HepG2 (cell line): ENCODE measurements around the gene ABHD11. TPM values are rescaled to one million over a fixed set of nuclear protein-coding genes. Genes with fewer than 3 reads are reported as not detected.

ENCODE experiments used
- ATAC-seq: fragments of 200-7000 bp; cut with Tn5 transposase; 3 replicates; pipeline ENCODE4 v1.9.1; 2020; ENCODE audit warnings: mild to moderate bottlenecking, moderate library complexity
- Bru-seq: library from RNA; stranded (reverse); fragments of 400-500 nt; gene quantifications from one replicate; lab custom pipeline; 2021; lab: Mats Ljungman, UMichigan
- BruChase-seq, 2 experiments: library from RNA; stranded (reverse); fragments of 400-500 nt; gene quantifications; one replicate each; lab custom pipeline; 2021; lab: Mats Ljungman, UMichigan
- BruUV-seq: library from RNA; stranded (reverse); fragments of 400-500 nt; replicated peaks from 2 replicates; lab custom pipeline; 2021; lab: Mats Ljungman, UMichigan
- CTCF ChIA-PET: fragments of 300-600 bp; formaldehyde crosslinking; extraction: SDS; loops from one replicate; lab custom pipeline; 2021; ENCODE audit warnings: low total read pairs, inconsistent platforms, low intra/inter-chr PET ratio; lab: Yijun Ruan, JAX
- POLR2A ChIA-PET: fragments of 350-600 bp; sonication (Branson Sonifier 250); formaldehyde crosslinking; loops from one replicate; lab custom pipeline; 2020; ENCODE audit warnings: antibody characterized with exemption, inconsistent platforms; lab: Yijun Ruan, JAX
- DNase-seq: peaks from one replicate; pipeline ENCODE4 v3.0.0-alpha.2; 2015; ENCODE audit warnings: low spot score
- FAIRE-seq: peaks from 3 replicates; lab custom pipeline; 2011; peaks lifted over from hg19 to GRCh38; lab: Jason Lieb, UNC
- H2AFZ ChIP-seq: one replicate; pipeline ENCODE4 v1.6.1; 2011; ENCODE audit warnings: low read length, inconsistent platforms
- H3K27ac ChIP-seq: fragments of 300-600 bp; 3 replicates; pipeline ENCODE4 v1.8.0; 2011; ENCODE audit warnings: mixed run types, mild to moderate bottlenecking, mixed read lengths, low read length, inconsistent platforms; ENCODE audit not compliant: insufficient read depth; ENCODE audit errors: extremely low read length
- H3K27me3 ChIP-seq, 2 experiments: fragments of 200-600 bp in 1 of 2; 2 replicates in 1 of 2; 3 replicates in 1 of 2; pipeline versions ENCODE4 v1.6.0 to v1.8.0; 2011; ENCODE audit warnings: low read length in 2 of 2, mild to moderate bottlenecking in 2 of 2, moderate library complexity in 2 of 2, inconsistent platforms in 1 of 2; ENCODE audit not compliant: insufficient read depth in 2 of 2, control insufficient read depth in 1 of 2
- H3K36me3 ChIP-seq, 2 experiments: fragments of 200-600 bp in 1 of 2; replicated peaks in 1 of 2; 2 replicates in 1 of 2; 3 replicates in 1 of 2; pipeline versions ENCODE4 v1.5.1 to v1.8.0; 2011; ENCODE audit warnings: low read length in 2 of 2, inconsistent platforms in 1 of 2; ENCODE audit not compliant: insufficient read depth in 2 of 2, control insufficient read depth in 1 of 2
- H3K4me1 ChIP-seq: 2 replicates; pipeline ENCODE4 v1.5.1; 2012; ENCODE audit warnings: low read length, inconsistent platforms; ENCODE audit not compliant: insufficient read depth
- H3K4me2 ChIP-seq: 2 replicates; pipeline ENCODE4 v1.6.0; 2011; ENCODE audit warnings: low read depth, low read length, inconsistent platforms
- H3K4me3 ChIP-seq, 3 experiments: fragments of 200-600 bp in 1 of 3; sonication (generic), shearing (Covaris generic) in 1 of 3; replicated peaks in 1 of 3; 2 replicates each; pipeline ENCODE4 v1.5.1; 2011 to 2016; ENCODE audit warnings: low read length in 3 of 3, inconsistent platforms in 2 of 3, low read depth in 2 of 3, mild to moderate bottlenecking in 2 of 3, control low read depth in 1 of 3, mixed read lengths in 1 of 3; ENCODE audit not compliant: insufficient read depth in 1 of 3
- H3K79me2 ChIP-seq: one replicate; pipeline ENCODE4 v1.6.1; 2011; ENCODE audit warnings: low read length, inconsistent platforms; ENCODE audit not compliant: insufficient read depth
- H3K9ac ChIP-seq: 2 replicates; pipeline ENCODE4 v1.6.0; 2011; ENCODE audit warnings: mild to moderate bottlenecking, low read depth, low read length, inconsistent platforms; ENCODE audit not compliant: insufficient read depth
- H3K9me3 ChIP-seq: 2 replicates; pipeline ENCODE4 v1.5.1; 2012; ENCODE audit warnings: mild to moderate bottlenecking, low read length
- H4K20me1 ChIP-seq: 2 replicates; pipeline ENCODE4 v1.6.0; 2011; ENCODE audit warnings: inconsistent platforms, mild to moderate bottlenecking, low read length, moderate library complexity; ENCODE audit not compliant: insufficient read depth
- CBX5 ChIP-seq: sonication (generic); formaldehyde crosslinking; IDR thresholded peaks from 2 replicates; pipeline ENCODE4 v1.4.0; 2020; ENCODE audit warnings: missing genetic modification reagents, borderline replicate concordance
- FLYWCH1 ChIP-seq: sonication (generic); formaldehyde crosslinking; IDR thresholded peaks from 2 replicates; pipeline ENCODE4 v1.8.1; 2023; ENCODE audit warnings: mild to moderate bottlenecking, missing genetic modification reagents
- MXI1 ChIP-seq: IDR thresholded peaks from 3 replicates; pipeline ENCODE4 v1.6.1; 2012; ENCODE audit warnings: low read depth, low read length, inconsistent platforms, borderline replicate concordance
- RBFOX2 ChIP-seq: fragments of 200-400 bp; formaldehyde crosslinking; IDR thresholded peaks from 2 replicates; pipeline ENCODE4 v1.6.1; 2017; ENCODE audit warnings: low read depth, mild to moderate bottlenecking, low read length
- RCOR2 ChIP-seq: IDR thresholded peaks from 2 replicates; pipeline ENCODE4 v1.6.1; 2016; ENCODE audit warnings: missing biosample characterization, missing genetic modification reagents
- SMYD3 ChIP-seq: sonication (generic); formaldehyde crosslinking; IDR thresholded peaks from 2 replicates; pipeline ENCODE4 v1.8.1; 2023; ENCODE audit warnings: mild to moderate bottlenecking, missing genetic modification reagents
- SOX13 ChIP-seq, 3 experiments: fragments of 450-650 bp in 1 of 3; sonication (generic) in 1 of 3; formaldehyde crosslinking in 1 of 3; IDR thresholded peaks in 2 of 3; conservative IDR thresholded peaks in 1 of 3; 2 replicates each; pipeline versions ENCODE4 v1.5.0 to v1.6.1; 2016 to 2020; ENCODE audit warnings: antibody characterized with exemption in 1 of 3, mild to moderate bottlenecking in 1 of 3, missing compliant biosample characterization in 1 of 3, missing genetic modification reagents in 1 of 3, moderate library complexity in 1 of 3
- YY1 ChIP-seq: IDR thresholded peaks from 2 replicates; pipeline ENCODE4 v1.6.1; 2011; ENCODE audit warnings: low read length, low read depth, moderate library complexity, mild to moderate bottlenecking; ENCODE audit not compliant: insufficient read depth, insufficient replicate concordance
- ZFP1 ChIP-seq: IDR thresholded peaks from 2 replicates; pipeline ENCODE4 v1.6.1; 2016
- ZNF333 ChIP-seq: sonication (generic); formaldehyde crosslinking; IDR thresholded peaks from 2 replicates; pipeline ENCODE4 v1.4.0; 2020; ENCODE audit warnings: mild to moderate bottlenecking, missing genetic modification reagents, borderline replicate concordance
- WGBS: methylation state at CpG from one replicate; pipeline ENCODE4 v1.1.6; 2017; ENCODE audit warnings: low lambda C conversion rate; 5-methylcytosine and 5-hydroxymethylcytosine counted together
- in situ Hi-C: cut with HindIII; loops from 2 replicates; pipeline ENCODE4 v1.10.0; 2017; ENCODE audit warnings: low pct_unique_long_range_greater_than_20kb; ENCODE audit not compliant: extremely low pct_ligation_motif_present
- intact Hi-C: fragments of 100-400 bp; cut with micrococcal nuclease; formaldehyde crosslinking; loops from one replicate; pipeline ENCODE4 v1.10.0; 2022; ENCODE audit not compliant: unreplicated experiment
- long read RNA-seq, 2 experiments: library from RNA in 1 of 2; library from polyadenylated mRNA in 1 of 2; stranded (forward) in 1 of 2; unstranded in 1 of 2; transcript quantifications; one replicate each; pipeline ENCODE4 v2.0.0, GENCODE V29; 2019 to 2022
- polyA minus RNA-seq, 3 experiments: library from RNA; depleted of rRNA, polyadenylated mRNA; stranded (reverse); fragments of >200 nt; gene quantifications; 2 replicates each; pipeline ENCODE4 v1.2.3, GENCODE V29; 2011; ENCODE audit warnings: low replicate concordance in 1 of 3
- polyA plus RNA-seq, 8 experiments: library from polyadenylated mRNA; depleted of rRNA in 3 of 8; stranded (reverse) in 7 of 8; unstranded in 1 of 8; fragments of >200 nt; fragmentation: Illumina TruSeq in 4 of 8; extraction: Trizol in 4 of 8; gene quantifications; 2 replicates each; pipeline versions ENCODE4 v1.2.1 to v1.2.3, GENCODE V29; 2011 to 2016; ENCODE audit warnings: low read depth in 4 of 8, missing spikeins in 1 of 8, mixed read lengths in 1 of 8; ENCODE audit not compliant: insufficient read depth in 1 of 8
- total RNA-seq, 5 experiments: library from RNA; depleted of rRNA; stranded (reverse); fragments of >200 nt; fragmentation: Illumina TruSeq; extraction: Trizol; gene quantifications; 2 replicates each; pipeline ENCODE4 v1.2.3, GENCODE V29; 2016; ENCODE audit warnings: low read depth in 1 of 5
- TF ChIP-seq, protein P1 (sequence below): sonication (generic); formaldehyde crosslinking; IDR thresholded peaks from 2 replicates; pipeline ENCODE4 v1.8.0; 2022; ENCODE audit warnings: mild to moderate bottlenecking, missing genetic modification reagents, moderate library complexity

ABHD11 gene, protein sequence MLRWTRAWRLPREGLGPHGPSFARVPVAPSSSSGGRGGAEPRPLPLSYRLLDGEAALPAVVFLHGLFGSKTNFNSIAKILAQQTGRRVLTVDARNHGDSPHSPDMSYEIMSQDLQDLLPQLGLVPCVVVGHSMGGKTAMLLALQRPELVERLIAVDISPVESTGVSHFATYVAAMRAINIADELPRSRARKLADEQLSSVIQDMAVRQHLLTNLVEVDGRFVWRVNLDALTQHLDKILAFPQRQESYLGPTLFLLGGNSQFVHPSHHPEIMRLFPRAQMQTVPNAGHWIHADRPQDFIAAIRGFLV
- total RNA-seq (2016; rRNA removed; fragmentation: Illumina TruSeq; extraction: Trizol): 6.4 and 7.0 TPM in 2 replicates
- 2.5 and 2.8 TPM in 2 replicates for total RNA-seq (2016; cell fraction: cytosol; rRNA removed; fragmentation: Illumina TruSeq; extraction: Trizol; ENCODE audit: low read depth)
- 6.2 and 6.4 TPM in 2 replicates for total RNA-seq (2016; cell fraction: insoluble cytoplasmic fraction; rRNA removed; fragmentation: Illumina TruSeq; extraction: Trizol)
- 3.3 and 3.6 TPM in 2 replicates for total RNA-seq (2016; cell fraction: membrane; rRNA removed; fragmentation: Illumina TruSeq; extraction: Trizol)
- 4.1 and 4.7 TPM in 2 replicates for total RNA-seq (2016; cell fraction: nucleus; rRNA removed; fragmentation: Illumina TruSeq; extraction: Trizol)
- 7.1 and 8.1 TPM in 2 replicates for polyA plus RNA-seq (2011; rRNA removed)
- polyA plus RNA-seq (2011; cell fraction: cytosol; rRNA removed): 3.7 and 7.1 TPM in 2 replicates
- 10.5 and 11.1 TPM in 2 replicates for polyA plus RNA-seq (2011; cell fraction: nucleus; rRNA removed)
- 2.0 and 3.1 TPM in 2 replicates for polyA plus RNA-seq (2012)
- polyA plus RNA-seq (2016; cell fraction: cytosol; fragmentation: Illumina TruSeq; extraction: Trizol; ENCODE audit: low read depth): 1.7 and 1.9 TPM in 2 replicates
- polyA plus RNA-seq (2016; cell fraction: insoluble cytoplasmic fraction; fragmentation: Illumina TruSeq; extraction: Trizol; ENCODE audit: low read depth): 7.3 and 7.9 TPM in 2 replicates
- polyA plus RNA-seq (2016; cell fraction: membrane; fragmentation: Illumina TruSeq; extraction: Trizol; ENCODE audit: low read depth): 1.8 and 2.3 TPM in 2 replicates
- 8.1 and 14.0 TPM in 2 replicates for polyA plus RNA-seq (2016; cell fraction: nucleus; fragmentation: Illumina TruSeq; extraction: Trizol; ENCODE audit: insufficient read depth, low read depth)
- 8.6 and 26.6 TPM in 2 replicates for polyA minus RNA-seq (2011; rRNA and poly(A)+ RNA removed; ENCODE audit: low replicate concordance)
- polyA minus RNA-seq (2011; cell fraction: cytosol; rRNA and poly(A)+ RNA removed): 0.89 and 2.6 TPM in 2 replicates
- polyA minus RNA-seq (2011; cell fraction: nucleus; rRNA and poly(A)+ RNA removed): 6.2 and 11.3 TPM in 2 replicates
- percentile 58 among the genes with signal in this experiment for Bru-seq, nascent RNA
- percentile 55 among the genes with signal in this experiment for BruChase-seq, experiment 1, labeled RNA remaining after a 6-hour chase
- percentile 45 among the genes with signal in this experiment for BruChase-seq, experiment 2, labeled RNA remaining after a 2-hour chase
- long read RNA-seq, experiment 1, transcript ABHD11-201 (6 exons, 1,483 nt): major isoform, 8 of 11 reads
- long read RNA-seq, experiment 1, partial matches to known transcripts: 0 of 11 reads
- long read RNA-seq, experiment 1, other reads (novel, unspliced or antisense): 3 of 11 reads
- long read RNA-seq, experiment 2, transcript ABHD11-201 (6 exons, 1,483 nt): major isoform, 5 of 7 reads
- long read RNA-seq, experiment 2, partial matches to known transcripts: 0 of 7 reads
- long read RNA-seq, experiment 2, other reads (novel, unspliced or antisense): 2 of 7 reads

DNA sequence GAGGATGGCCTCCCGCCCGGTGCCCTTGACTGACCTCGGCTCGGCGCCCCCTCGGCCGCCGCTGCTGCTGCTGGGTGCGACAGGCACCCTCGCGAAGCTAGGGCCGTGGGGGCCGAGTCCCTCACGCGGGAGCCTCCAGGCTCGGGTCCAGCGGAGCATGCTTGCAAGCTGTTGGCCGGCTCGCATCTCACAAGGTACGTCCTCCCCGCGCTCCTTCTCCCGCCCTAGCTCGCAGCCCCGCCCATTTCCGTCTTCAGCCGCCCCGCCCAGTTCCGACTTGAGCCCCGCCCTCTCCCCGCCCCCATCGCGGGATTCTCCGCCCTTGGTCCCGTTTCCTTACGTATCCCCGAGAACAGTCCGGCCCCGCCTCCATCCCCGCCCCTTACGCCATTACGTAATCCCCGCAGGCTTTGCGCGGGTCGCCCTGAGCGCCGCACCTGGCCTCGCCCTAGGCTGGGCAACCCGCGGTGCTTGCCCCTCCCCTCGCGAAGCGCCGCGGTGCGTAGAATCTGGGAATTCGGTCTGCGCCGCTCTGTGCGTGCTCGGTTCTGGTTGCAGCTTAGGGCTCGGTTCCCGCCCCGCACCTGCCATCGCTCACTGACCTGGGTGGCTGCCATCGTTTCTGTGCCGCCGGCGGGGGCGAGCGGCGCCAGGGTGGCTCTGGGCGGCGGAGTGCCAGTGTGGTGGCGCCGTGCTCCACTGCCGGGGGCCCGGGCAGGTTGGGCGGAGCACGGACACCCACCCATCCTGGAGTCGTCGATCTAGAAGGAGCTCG, at the start of gene ABHD11:
ABHD11 (minus strand) TSS at position 191 of the 775 bp plus-strand sequence; CDS start at position 159, 32 bp downstream.
- WGBS: 1% methylated on average over 34 of the region's 84 CpGs
- peak within 1 kb of the TSS; percentile 95 for H3K9ac ChIP-seq
- in situ Hi-C loops: no loop called here
- BruUV-seq: TSS peak; percentile 93
- H3K4me2 ChIP-seq: peak within 1 kb of the TSS; percentile 98
- intact Hi-C loops: no loop called here
- H3K4me1 ChIP-seq: peaks cover 43% of the 10 kb centered on the region
- H3K4me3 ChIP-seq: peak within 1 kb of the TSS; percentile 77 to 97 (median 92)
- no peaks in the 10 kb centered on the region for H3K79me2 ChIP-seq
- CTCF ChIA-PET: no interaction called here
- POLR2A ChIA-PET: interaction anchor here (0.6 to 1.7 kb wide), 10 partner anchors 10 to 271 kb away, joined by 3 to 6 read pairs (median 4); partner anchors contain the start of gene MLXIPL
- H4K20me1 ChIP-seq: no peaks in the 10 kb centered on the region
- H3K36me3 ChIP-seq: peaks cover 0 to 9% of the 10 kb centered on the region in 2 experiments; a peak in 1 of 5 replicates
- no peak within 1 kb of the TSS for H2AFZ ChIP-seq
- FAIRE-seq (peak; percentile 75), DNase-seq (peak; percentile 85), ATAC-seq (peak; percentile 72)
- no peaks in the 10 kb centered on the region for H3K9me3 ChIP-seq
- peak within 1 kb of the TSS; percentile 74 for H3K27ac ChIP-seq
- H3K27me3 ChIP-seq: no peaks in the 10 kb centered on the region
- TF ChIP-seq YY1 (peak; percentile 47), ZNF333 (no peak), SMYD3 (CRISPR knock-in tag) (peak; percentile 54; the same call in 1 of the 2 replicates), CBX5 (CRISPR knock-in tag) (no peak), SOX13 (IDR thresholded peaks at IDR 0.05) (no peak; the same call in 1 of the 2 replicates), SOX13 (CRISPR knock-in tag; conservative IDR thresholded peaks at IDR 0.05 in 1 of 2, IDR thresholded peaks at IDR 0.05 in 1 of 2) (peak in 1 of 2 experiments; percentile 50; a peak in 1 of 4 replicates), RBFOX2 (peak; percentile 92), ZFP1 (CRISPR knock-in tag) (peak; percentile 65; the same call in 1 of the 2 replicates), MXI1 (peak; percentile 84; the same call in 2 of the 3 replicates), FLYWCH1 (CRISPR knock-in tag) (no peak), RCOR2 (CRISPR knock-in tag) (0 out of 2 replicates have a peak, but pooled peaks have one; percentile 9)
- TF ChIP-seq, protein P1, sequence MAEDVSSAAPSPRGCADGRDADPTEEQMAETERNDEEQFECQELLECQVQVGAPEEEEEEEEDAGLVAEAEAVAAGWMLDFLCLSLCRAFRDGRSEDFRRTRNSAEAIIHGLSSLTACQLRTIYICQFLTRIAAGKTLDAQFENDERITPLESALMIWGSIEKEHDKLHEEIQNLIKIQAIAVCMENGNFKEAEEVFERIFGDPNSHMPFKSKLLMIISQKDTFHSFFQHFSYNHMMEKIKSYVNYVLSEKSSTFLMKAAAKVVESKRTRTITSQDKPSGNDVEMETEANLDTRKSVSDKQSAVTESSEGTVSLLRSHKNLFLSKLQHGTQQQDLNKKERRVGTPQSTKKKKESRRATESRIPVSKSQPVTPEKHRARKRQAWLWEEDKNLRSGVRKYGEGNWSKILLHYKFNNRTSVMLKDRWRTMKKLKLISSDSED (CRISPR knock-in tag): no peak
